ENCODE data around the gene MEMO1.

DNA sequence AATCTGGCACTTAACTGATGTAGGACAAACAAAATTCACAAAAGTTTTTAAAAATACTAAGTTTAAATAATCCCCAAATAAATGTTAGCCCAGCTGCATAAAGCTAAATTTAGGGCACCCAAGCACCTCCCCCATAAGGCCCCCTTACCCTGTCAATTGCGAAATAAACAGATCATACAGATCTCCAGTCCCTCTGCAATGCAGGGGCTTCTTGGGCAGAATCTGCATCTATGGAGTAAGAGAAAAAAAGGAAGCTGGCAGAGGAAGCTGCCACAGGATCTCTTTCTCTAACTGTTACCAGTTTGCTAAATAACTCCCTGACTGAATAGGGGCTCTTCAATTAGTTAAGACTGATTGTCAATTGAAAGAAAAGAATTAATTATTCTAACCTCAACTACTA lies 117.7 kb downstream of the MEMO1 start:
- TF ChIP-seq, protein P1, sequence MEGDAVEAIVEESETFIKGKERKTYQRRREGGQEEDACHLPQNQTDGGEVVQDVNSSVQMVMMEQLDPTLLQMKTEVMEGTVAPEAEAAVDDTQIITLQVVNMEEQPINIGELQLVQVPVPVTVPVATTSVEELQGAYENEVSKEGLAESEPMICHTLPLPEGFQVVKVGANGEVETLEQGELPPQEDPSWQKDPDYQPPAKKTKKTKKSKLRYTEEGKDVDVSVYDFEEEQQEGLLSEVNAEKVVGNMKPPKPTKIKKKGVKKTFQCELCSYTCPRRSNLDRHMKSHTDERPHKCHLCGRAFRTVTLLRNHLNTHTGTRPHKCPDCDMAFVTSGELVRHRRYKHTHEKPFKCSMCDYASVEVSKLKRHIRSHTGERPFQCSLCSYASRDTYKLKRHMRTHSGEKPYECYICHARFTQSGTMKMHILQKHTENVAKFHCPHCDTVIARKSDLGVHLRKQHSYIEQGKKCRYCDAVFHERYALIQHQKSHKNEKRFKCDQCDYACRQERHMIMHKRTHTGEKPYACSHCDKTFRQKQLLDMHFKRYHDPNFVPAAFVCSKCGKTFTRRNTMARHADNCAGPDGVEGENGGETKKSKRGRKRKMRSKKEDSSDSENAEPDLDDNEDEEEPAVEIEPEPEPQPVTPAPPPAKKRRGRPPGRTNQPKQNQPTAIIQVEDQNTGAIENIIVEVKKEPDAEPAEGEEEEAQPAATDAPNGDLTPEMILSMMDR (IDR thresholded peaks at IDR 0.05) = no peak
- TF ChIP-seq ZFX (IDR thresholded peaks at IDR 0.05; ENCODE audit: borderline replicate concordance) = no peak

All from 22Rv1 (cell line).